ENCODE measurements around the gene PLEKHA6. TPM values are rescaled to one million over a fixed set of nuclear protein-coding genes. Genes with fewer than 3 reads are reported as not detected.

The PLEKHA6 gene
- total and polyA plus RNA-seq, 2 of the 8 experiments (the other 6 are each of a cell fraction or from before 2014, with no cell fraction given), result 4.8 to 20.2 TPM

DNA sequence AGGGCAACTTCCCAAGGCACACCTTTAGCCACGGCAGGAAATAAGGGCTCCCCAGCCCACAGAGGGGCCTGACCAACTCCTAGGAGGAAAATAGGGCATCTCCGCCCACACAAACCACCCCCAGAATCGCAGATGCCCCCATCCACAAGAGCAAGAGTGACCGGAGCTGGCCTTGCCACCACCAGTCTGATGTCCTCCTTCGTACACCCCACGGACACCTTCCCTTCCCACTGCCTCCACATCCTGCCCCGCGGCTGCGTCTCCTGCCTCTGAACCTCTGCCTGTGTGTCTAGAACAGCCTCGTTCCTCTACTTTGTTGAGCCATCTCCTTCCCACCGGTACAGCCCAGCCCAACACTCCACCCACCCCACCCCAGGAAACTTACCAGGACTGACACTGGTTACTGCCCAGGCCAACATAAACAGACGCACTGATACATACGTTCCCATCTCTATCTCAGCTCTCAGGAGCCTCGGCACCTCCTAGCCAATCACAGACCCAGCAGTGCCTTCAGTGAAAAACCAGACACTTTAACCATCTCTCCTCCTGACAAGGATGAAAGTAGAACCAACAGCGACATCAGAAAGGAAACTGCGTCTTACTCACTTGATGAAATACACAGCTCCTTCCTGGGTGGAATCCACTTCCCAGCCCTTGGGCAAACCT lies 7.6 kb upstream of the PLEKHA6 start:
- no peak overlapping the region for H3K4ac ChIP-seq (replicated peaks; ENCODE audit: insufficient read length, low read depth, low read length)
- H4K5ac ChIP-seq (ENCODE audit: insufficient read length, low read depth, low read length), result no peak overlapping the region
- POLR2A ChIA-PET (ENCODE audit: partially characterized antibody), result interaction anchor here (0.6 kb wide), 1 partner anchor 231 kb away, joined by 4 read pairs; no protein-coding TSS in a partner anchor
- CTCF ChIA-PET (ENCODE audit: partially characterized antibody), result interaction anchor here (0.6 to 2.3 kb wide), 36 partner anchors 10 to 507 kb away, joined by 3 to 15 read pairs (median 4); partner anchors contain the start of genes GOLT1A and REN
- DNase-seq (ENCODE audit: low read depth in 1 of 2, low spot score in 2 of 2), result no peak
- no peak overlapping the region for H3K4me3 ChIP-seq (ENCODE audit: extremely low read depth in 1 of 4, insufficient read depth in 2 of 4, low read depth in 3 of 4, low read length in 4 of 4)
- no peak overlapping the region for H3K18ac ChIP-seq (ENCODE audit: extremely low read depth, low read length)
- peaks cover 0 to 2% (median 0%) of the 10 kb centered on the region in 4 experiments; a peak in 2 of 7 replicates for H3K4me1 ChIP-seq (replicated peaks in 1 of 4; ENCODE audit: control insufficient read depth in 3 of 4, insufficient read depth in 4 of 4, low read length in 3 of 4)
- no peak overlapping the region for H2BK15ac ChIP-seq (ENCODE audit: low read length)
- H3K36me3 ChIP-seq (ENCODE audit: control insufficient read depth in 2 of 4, insufficient read depth in 4 of 4, low read length in 3 of 4), result no peaks in the 10 kb centered on the region
- H3K23me2 ChIP-seq (ENCODE audit: low read depth, low read length), result no peaks in the 10 kb centered on the region
- no peak overlapping the region for H4K8ac ChIP-seq (ENCODE audit: extremely low read depth, insufficient read depth, low read length)
- no peak overlapping the region for H2BK5ac ChIP-seq (ENCODE audit: low read depth, low read length)
- no peak overlapping the region for H3K23ac ChIP-seq (ENCODE audit: insufficient read length)
- no peak overlapping the region for H2AK5ac ChIP-seq (ENCODE audit: low read depth, low read length)
- no peak overlapping the region for H2AFZ ChIP-seq (ENCODE audit: low read length)
- WGBS, 2 experiments (ENCODE audit: extremely low coverage in 1 of 2, insufficient coverage in 1 of 2, insufficient read length in 1 of 2, insufficient replicate concordance in 2 of 2, low coverage in 1 of 2, low lambda C conversion rate in 2 of 2, missing lambda C conversion rate in 1 of 2), result 80% methylated on average over 16 of the region's 16 CpGs; no CpG with 5 or more reads in 1 of the 2 experiments
- H2BK120ac ChIP-seq (replicated peaks; ENCODE audit: low read depth, low read length), result no peak overlapping the region
- no peak overlapping the region for H2BK12ac ChIP-seq (ENCODE audit: low read depth, low read length)
- no peaks in the 10 kb centered on the region for H3K79me2 ChIP-seq (ENCODE audit: control insufficient read depth in 1 of 2, insufficient read depth in 2 of 2, low read length in 2 of 2)
- no peak for FAIRE-seq
- no peak overlapping the region for H3K27ac ChIP-seq (ENCODE audit: low read depth, low read length)
- no peaks in the 10 kb centered on the region for H3K79me1 ChIP-seq (ENCODE audit: low read depth, low read length)
- no peak overlapping the region for H3K14ac ChIP-seq (ENCODE audit: insufficient read length)
- H3K56ac ChIP-seq (replicated peaks; ENCODE audit: insufficient read length, low read depth, low read length), result no peak overlapping the region
- H3K4me2 ChIP-seq (ENCODE audit: insufficient read depth in 1 of 2, low read depth in 2 of 2, low read length in 2 of 2), result no peak overlapping the region
- H4K20me1 ChIP-seq (replicated peaks in 1 of 2; ENCODE audit: control insufficient read depth in 1 of 2, insufficient read depth in 2 of 2, low read length in 2 of 2), result no peaks in the 10 kb centered on the region
- H3K9ac ChIP-seq (replicated peaks in 1 of 4; ENCODE audit: extremely low read depth in 1 of 4, low read depth in 3 of 4, low read length in 3 of 4), result no peak overlapping the region
- H3K9me3 ChIP-seq (ENCODE audit: insufficient read depth in 2 of 2, low read depth in 1 of 2, low read length in 1 of 2), result no peaks in the 10 kb centered on the region
- peaks cover 0 to 9% (median 5%) of the 10 kb centered on the region in 4 experiments; a peak in 4 of 7 replicates for H3K27me3 ChIP-seq (replicated peaks in 1 of 4; ENCODE audit: control insufficient read depth in 3 of 4, extremely low read depth in 1 of 4, insufficient read depth in 3 of 4, low read length in 3 of 4)
- H4K91ac ChIP-seq (replicated peaks; ENCODE audit: insufficient read length, low read length), result no peak overlapping the region
- no peak overlapping the region for H2BK20ac ChIP-seq (ENCODE audit: low read length)
- TF ChIP-seq TAF7 (optimal IDR thresholded peaks at IDR 0.05; ENCODE audit: borderline replicate concordance, low read depth, low read length), result no peak
- no peak for TF ChIP-seq KDM4A (IDR thresholded peaks at IDR 0.05; ENCODE audit: low read depth, low read length, severe bottlenecking)
- TF ChIP-seq KDM1A (IDR thresholded peaks at IDR 0.05; ENCODE audit: borderline replicate concordance, low read length), result no peak
